Neural cell (in vitro differentiated cells): ENCODE data around the gene LRRC3. TPM values are rescaled to one million over a fixed set of nuclear protein-coding genes. Genes with fewer than 3 reads are reported as not detected.
"Not testable (repeated sequence)": the region's sequence is repeated elsewhere in the genome, so short reads cannot be mapped to it uniquely, and the experiment has no call there.

ENCODE experiments used
- H2AFZ ChIP-seq: fragments of 200-600, 300-800 bp; sonication (generic), shearing (Covaris generic); 2 replicates; pipeline ENCODE4 v1.6.0; 2014; ENCODE audit warnings: low read depth, mild to moderate bottlenecking, antibody characterized with exemption, low read length, moderate library complexity
- H3F3A ChIP-seq: fragments of 200-600 bp; shearing (Covaris generic); 2 replicates; pipeline ENCODE4 v1.6.1; 2016; ENCODE audit warnings: mild to moderate bottlenecking, moderate library complexity, mixed read lengths, antibody characterized with exemption, low read length; ENCODE audit not compliant: insufficient read depth, poor library complexity, severe bottlenecking
- H3K27ac ChIP-seq: fragments of 200-600, 300-800 bp; sonication (generic), shearing (Covaris generic); 2 replicates; pipeline ENCODE4 v1.5.1; 2014; ENCODE audit warnings: mild to moderate bottlenecking, low read length, moderate library complexity
- H3K27me3 ChIP-seq: fragments of 300-800, 200-600 bp; sonication (generic), shearing (Covaris generic); 2 replicates; pipeline ENCODE4 v1.6.0; 2014; ENCODE audit warnings: mild to moderate bottlenecking, low read depth, low read length, moderate library complexity; ENCODE audit not compliant: insufficient read depth
- H3K36me3 ChIP-seq: fragments of 300-800, 200-600 bp; sonication (generic), shearing (Covaris generic); 2 replicates; pipeline ENCODE4 v1.5.1; 2014; ENCODE audit warnings: mild to moderate bottlenecking, antibody characterized with exemption, low read length, moderate library complexity; ENCODE audit not compliant: insufficient read depth
- H3K4me2 ChIP-seq: fragments of 300-800, 200-600 bp; sonication (generic), shearing (Covaris generic); 2 replicates; pipeline ENCODE4 v1.6.0; 2014; ENCODE audit warnings: mild to moderate bottlenecking, low read length
- H3K4me3 ChIP-seq: fragments of 300-800, 200-600 bp; sonication (generic), shearing (Covaris generic); 2 replicates; pipeline ENCODE4 v1.5.1; 2014; ENCODE audit warnings: mild to moderate bottlenecking, low read length, moderate library complexity
- H3K79me2 ChIP-seq: fragments of 200-600 bp; shearing (Covaris generic); replicated peaks from 2 replicates; pipeline ENCODE4 v1.6.0; 2014; ENCODE audit warnings: mild to moderate bottlenecking, low read length, moderate library complexity; ENCODE audit not compliant: insufficient read depth
- H3K9ac ChIP-seq: fragments of 300-800, 200-600 bp; sonication (generic), shearing (Covaris generic); 2 replicates; pipeline ENCODE4 v1.6.1; 2016; ENCODE audit warnings: mild to moderate bottlenecking, low read length, mixed read lengths
- H3K9me2 ChIP-seq: fragments of 200-600 bp; shearing (Covaris generic); 2 replicates; pipeline ENCODE4 v1.6.1; 2016; ENCODE audit warnings: mild to moderate bottlenecking, low read length, mixed read lengths; ENCODE audit not compliant: insufficient read depth
- H3K9me3 ChIP-seq: fragments of 200-600, 300-800 bp; sonication (generic), shearing (Covaris generic); 2 replicates; pipeline ENCODE4 v1.6.1; 2016; ENCODE audit warnings: mild to moderate bottlenecking, mixed run types, low read length, moderate library complexity, mixed read lengths
- H4K20me1 ChIP-seq: fragments of 200-600 bp; shearing (Covaris generic); 2 replicates; pipeline ENCODE4 v1.6.1; 2016; ENCODE audit warnings: mild to moderate bottlenecking, mixed run types; ENCODE audit not compliant: insufficient read depth
- EP300 ChIP-seq: fragments of 450-650 bp; conservative IDR thresholded peaks from 2 replicates; pipeline ENCODE4 v1.6.1; 2014; ENCODE audit warnings: antibody characterized with exemption, mild to moderate bottlenecking, moderate library complexity; ENCODE audit not compliant: poor library complexity, severe bottlenecking
- EZH2 ChIP-seq: fragments of 200-600, 300-800 bp; shearing (Covaris generic), sonication (generic); IDR thresholded peaks from 2 replicates; pipeline ENCODE4 v1.6.1; 2014; ENCODE audit warnings: antibody characterized with exemption, low read length, borderline replicate concordance, mild to moderate bottlenecking; ENCODE audit not compliant: insufficient read depth, poor library complexity, severe bottlenecking
- MXI1 ChIP-seq: fragments of 450-650 bp; conservative IDR thresholded peaks from 2 replicates; pipeline ENCODE4 v1.6.1; 2014; ENCODE audit warnings: antibody characterized with exemption, mild to moderate bottlenecking; ENCODE audit not compliant: poor library complexity, severe bottlenecking
- POLR2AphosphoS5 ChIP-seq: IDR thresholded peaks from 2 replicates; pipeline ENCODE4 v1.6.1; 2012
- RAD21 ChIP-seq: fragments of 450-650 bp; conservative IDR thresholded peaks from 2 replicates; pipeline ENCODE4 v1.6.1; 2014; ENCODE audit warnings: antibody characterized with exemption, mild to moderate bottlenecking, moderate library complexity
- SMC3 ChIP-seq: fragments of 450-650 bp; conservative IDR thresholded peaks from 2 replicates; pipeline ENCODE4 v1.6.1; 2014; ENCODE audit warnings: antibody characterized with exemption, mild to moderate bottlenecking, moderate library complexity; ENCODE audit not compliant: poor library complexity
- TAF1 ChIP-seq: IDR thresholded peaks from 2 replicates; pipeline ENCODE4 v1.6.1; 2012; ENCODE audit warnings: low read depth
- polyA plus RNA-seq: library from polyadenylated mRNA; depleted of rRNA; stranded (reverse); fragments of >200 nt; gene quantifications from 2 replicates; pipeline ENCODE4 v1.2.3, GENCODE V29; 2014
- TF ChIP-seq, protein P1 (sequence below): fragments of 450-650 bp; IDR thresholded peaks from 2 replicates; pipeline ENCODE4 v1.5.1; 2014; ENCODE audit warnings: antibody characterized with exemption, mild to moderate bottlenecking, moderate library complexity; ENCODE audit not compliant: poor library complexity, severe bottlenecking
- TF ChIP-seq, protein P2 (sequence below): IDR thresholded peaks from 2 replicates; pipeline ENCODE4 v1.6.1; 2012; ENCODE audit warnings: borderline replicate concordance

The LRRC3 gene
- polyA plus RNA-seq, 1 donor from 2014 or later: 3.8 TPM

DNA sequence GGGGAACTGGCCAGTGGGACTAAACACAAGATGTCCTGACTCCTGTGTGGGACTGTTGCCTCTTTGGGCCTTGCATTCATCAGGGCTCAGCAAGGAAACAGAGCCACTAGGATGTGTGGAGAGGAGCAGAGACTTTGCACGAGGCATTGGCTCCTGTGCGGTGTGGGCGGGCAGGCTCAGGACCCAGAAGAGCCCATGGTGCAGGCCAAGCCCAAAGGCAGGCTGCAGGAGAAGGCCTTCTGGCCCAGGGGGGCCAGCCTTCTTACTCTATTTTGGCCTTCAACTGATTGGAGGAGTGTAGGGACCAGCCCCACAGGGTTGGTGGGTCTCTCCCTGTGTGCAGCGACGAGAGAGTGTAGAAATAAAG lies 23.5 kb downstream of the LRRC3 start:
- H3F3A ChIP-seq: no peaks in the 10 kb centered on the region
- H3K9me2 ChIP-seq: no peaks in the 10 kb centered on the region
- no peak overlapping the region for H3K4me3 ChIP-seq
- no peak overlapping the region for H3K9ac ChIP-seq
- no peak for TF ChIP-seq RAD21
- H3K9me3 ChIP-seq: no peaks in the 10 kb centered on the region
- H3K79me2 ChIP-seq: no peaks in the 10 kb centered on the region
- H3K27ac ChIP-seq: no peak overlapping the region
- H4K20me1 ChIP-seq: no peaks in the 10 kb centered on the region
- H2AFZ ChIP-seq: no peak overlapping the region
- no peak overlapping the region for H3K4me2 ChIP-seq
- H3K27me3 ChIP-seq: no peaks in the 10 kb centered on the region
- no peaks in the 10 kb centered on the region for H3K36me3 ChIP-seq

DNA sequence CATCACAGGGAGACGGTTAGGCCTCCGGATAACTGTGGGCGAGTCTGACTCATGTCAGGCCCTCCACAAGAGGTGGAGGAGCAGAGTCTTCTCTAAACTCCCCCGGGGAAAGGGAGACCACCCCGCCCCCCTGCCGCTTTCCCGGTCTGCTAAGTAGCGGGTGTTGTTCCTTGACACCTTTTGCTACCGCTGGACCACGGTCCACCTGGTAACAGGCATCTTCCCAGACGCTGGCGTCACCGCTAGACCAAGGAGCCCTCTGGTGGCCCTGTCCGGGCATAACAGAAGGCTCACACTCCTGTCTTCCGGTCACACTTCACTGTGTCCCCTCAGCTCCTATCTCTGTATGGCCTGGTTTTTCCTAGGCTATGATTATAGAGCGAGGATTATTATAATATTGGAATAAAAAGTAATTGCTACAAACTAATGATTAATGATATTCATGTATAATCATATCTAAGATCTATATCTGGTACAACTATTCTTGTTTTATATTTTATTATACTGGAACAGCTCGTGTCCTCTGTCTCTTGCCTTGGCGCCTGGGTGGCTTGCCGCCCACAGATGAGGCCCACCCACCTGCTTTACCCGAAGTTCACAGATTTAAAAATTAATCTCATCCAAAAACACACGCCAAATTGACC lies 24.4 kb downstream of the LRRC3 start:
- H3K4me2 ChIP-seq, H3K27ac ChIP-seq, H3K9me3 ChIP-seq, H3K4me3 ChIP-seq, H2AFZ ChIP-seq, H3K9me2 ChIP-seq, H3K79me2 ChIP-seq, H4K20me1 ChIP-seq, H3K9ac ChIP-seq, H3K27me3 ChIP-seq, H3K36me3 ChIP-seq, H3F3A ChIP-seq: not testable (repeated sequence)
- TF ChIP-seq SMC3 (peak; percentile 73), RAD21 (peak; percentile 61)
- TF ChIP-seq, protein P1, sequence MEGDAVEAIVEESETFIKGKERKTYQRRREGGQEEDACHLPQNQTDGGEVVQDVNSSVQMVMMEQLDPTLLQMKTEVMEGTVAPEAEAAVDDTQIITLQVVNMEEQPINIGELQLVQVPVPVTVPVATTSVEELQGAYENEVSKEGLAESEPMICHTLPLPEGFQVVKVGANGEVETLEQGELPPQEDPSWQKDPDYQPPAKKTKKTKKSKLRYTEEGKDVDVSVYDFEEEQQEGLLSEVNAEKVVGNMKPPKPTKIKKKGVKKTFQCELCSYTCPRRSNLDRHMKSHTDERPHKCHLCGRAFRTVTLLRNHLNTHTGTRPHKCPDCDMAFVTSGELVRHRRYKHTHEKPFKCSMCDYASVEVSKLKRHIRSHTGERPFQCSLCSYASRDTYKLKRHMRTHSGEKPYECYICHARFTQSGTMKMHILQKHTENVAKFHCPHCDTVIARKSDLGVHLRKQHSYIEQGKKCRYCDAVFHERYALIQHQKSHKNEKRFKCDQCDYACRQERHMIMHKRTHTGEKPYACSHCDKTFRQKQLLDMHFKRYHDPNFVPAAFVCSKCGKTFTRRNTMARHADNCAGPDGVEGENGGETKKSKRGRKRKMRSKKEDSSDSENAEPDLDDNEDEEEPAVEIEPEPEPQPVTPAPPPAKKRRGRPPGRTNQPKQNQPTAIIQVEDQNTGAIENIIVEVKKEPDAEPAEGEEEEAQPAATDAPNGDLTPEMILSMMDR: peak; percentile 65

DNA sequence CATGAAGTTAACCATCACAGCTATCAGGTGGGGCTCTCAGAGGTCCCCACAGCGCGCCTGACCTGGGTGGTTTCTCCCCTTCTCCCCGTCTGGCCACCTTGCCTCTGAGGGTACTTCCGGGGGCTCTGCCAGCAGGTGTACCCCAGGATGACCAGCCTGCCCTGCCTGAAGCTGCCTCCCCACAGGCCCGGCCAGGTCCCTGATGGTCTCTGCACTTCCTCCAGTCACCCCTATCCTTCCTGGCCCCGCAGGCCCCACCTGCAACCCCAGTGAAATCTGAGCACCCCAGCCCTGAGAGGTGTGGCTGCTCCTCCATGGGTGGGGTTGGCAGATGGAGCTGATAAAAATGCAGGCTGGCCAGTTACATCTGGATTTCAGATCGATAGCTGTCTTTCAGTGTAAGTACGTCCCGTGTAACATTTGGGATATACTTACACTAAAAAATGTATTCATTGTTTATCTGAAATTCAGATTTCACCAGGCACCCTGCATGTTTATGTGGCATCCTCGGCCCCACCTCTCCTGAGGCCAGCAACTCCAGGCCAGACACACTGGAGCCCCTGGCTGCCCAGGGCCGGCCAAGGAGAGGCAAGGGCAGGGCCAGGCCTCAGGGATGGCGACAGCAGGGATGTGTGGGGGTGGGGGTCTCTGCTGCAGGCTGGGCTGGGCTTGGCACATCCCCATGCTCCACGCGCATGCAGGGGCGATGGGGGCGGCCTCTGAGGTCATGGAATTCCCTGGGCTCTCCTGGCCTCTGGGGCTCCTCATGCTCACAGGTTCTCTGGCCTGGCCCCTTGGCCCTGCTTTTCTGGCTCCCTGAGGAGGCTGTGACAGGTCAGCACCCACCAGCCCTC lies 25.1 kb downstream of the LRRC3 start:
- Histone ChIP-seq H3K4me3 (no peak overlapping the region), H4K20me1 (no peaks in the 10 kb centered on the region), H3K36me3 (no peaks in the 10 kb centered on the region), H3K79me2 (no peaks in the 10 kb centered on the region), H3K9ac (no peak overlapping the region), H3F3A (no peaks in the 10 kb centered on the region), H3K27me3 (no peaks in the 10 kb centered on the region), H3K4me2 (no peak overlapping the region), H3K9me3 (no peaks in the 10 kb centered on the region), H3K9me2 (no peaks in the 10 kb centered on the region), H2AFZ (no peak overlapping the region), H3K27ac (no peak overlapping the region)
- no peak for TF ChIP-seq EZH2
- TF ChIP-seq, protein P2, sequence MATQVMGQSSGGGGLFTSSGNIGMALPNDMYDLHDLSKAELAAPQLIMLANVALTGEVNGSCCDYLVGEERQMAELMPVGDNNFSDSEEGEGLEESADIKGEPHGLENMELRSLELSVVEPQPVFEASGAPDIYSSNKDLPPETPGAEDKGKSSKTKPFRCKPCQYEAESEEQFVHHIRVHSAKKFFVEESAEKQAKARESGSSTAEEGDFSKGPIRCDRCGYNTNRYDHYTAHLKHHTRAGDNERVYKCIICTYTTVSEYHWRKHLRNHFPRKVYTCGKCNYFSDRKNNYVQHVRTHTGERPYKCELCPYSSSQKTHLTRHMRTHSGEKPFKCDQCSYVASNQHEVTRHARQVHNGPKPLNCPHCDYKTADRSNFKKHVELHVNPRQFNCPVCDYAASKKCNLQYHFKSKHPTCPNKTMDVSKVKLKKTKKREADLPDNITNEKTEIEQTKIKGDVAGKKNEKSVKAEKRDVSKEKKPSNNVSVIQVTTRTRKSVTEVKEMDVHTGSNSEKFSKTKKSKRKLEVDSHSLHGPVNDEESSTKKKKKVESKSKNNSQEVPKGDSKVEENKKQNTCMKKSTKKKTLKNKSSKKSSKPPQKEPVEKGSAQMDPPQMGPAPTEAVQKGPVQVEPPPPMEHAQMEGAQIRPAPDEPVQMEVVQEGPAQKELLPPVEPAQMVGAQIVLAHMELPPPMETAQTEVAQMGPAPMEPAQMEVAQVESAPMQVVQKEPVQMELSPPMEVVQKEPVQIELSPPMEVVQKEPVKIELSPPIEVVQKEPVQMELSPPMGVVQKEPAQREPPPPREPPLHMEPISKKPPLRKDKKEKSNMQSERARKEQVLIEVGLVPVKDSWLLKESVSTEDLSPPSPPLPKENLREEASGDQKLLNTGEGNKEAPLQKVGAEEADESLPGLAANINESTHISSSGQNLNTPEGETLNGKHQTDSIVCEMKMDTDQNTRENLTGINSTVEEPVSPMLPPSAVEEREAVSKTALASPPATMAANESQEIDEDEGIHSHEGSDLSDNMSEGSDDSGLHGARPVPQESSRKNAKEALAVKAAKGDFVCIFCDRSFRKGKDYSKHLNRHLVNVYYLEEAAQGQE: no peak
- no peak for TF ChIP-seq TAF1
- TF ChIP-seq POLR2AphosphoS5: no peak
- TF ChIP-seq RAD21: no peak
- TF ChIP-seq, protein P1: no peak
- no peak for TF ChIP-seq EP300
- no peak for TF ChIP-seq MXI1
- no peak for TF ChIP-seq SMC3
